Activated naive CD4-positive, alpha-beta T cell treated with anti-CD3 and anti-CD28 coated beads, Interleukin-2, amount 50 U/mL, for 72 hours (primary cell): ENCODE data around the gene RAP1GDS1. TPM values are rescaled to one million over a fixed set of nuclear protein-coding genes. Genes with fewer than 3 reads are reported as not detected.
A peak's percentile ranks its signal among the peaks of the same experiment; 100 is the strongest.
"Not testable (repeated sequence)": the region's sequence is repeated elsewhere in the genome, so short reads cannot be mapped to it uniquely, and the experiment has no call there.

Experiments used
- ATAC-seq, 2 donors: fragments of 150-1000 bp; cut with Tn5 transposase; 2 replicates each; pipeline ENCODE4 v1.10.0; 2021; ENCODE audit warnings: mild to moderate bottlenecking in 2 of 2, moderate library complexity in 2 of 2
- DNase-seq, 2 donors: peaks; one replicate each; pipeline ENCODE4 v3.0.0; 2021 to 2022; ENCODE audit warnings: low spot score in 2 of 2
- H3K27ac Mint-ChIP-seq, 2 donors: one replicate each; pipeline ENCODE4 v1.8.0; 2022; ENCODE audit warnings: mild to moderate bottlenecking in 2 of 2, mixed read lengths in 2 of 2
- H3K36me3 Mint-ChIP-seq, 2 donors: one replicate each; pipeline ENCODE4 v1.8.0; 2022; ENCODE audit warnings: mixed read lengths in 2 of 2
- H3K9me3 Mint-ChIP-seq, 2 donors: one replicate each; pipeline ENCODE4 v1.8.0; 2022; ENCODE audit warnings: mixed read lengths in 2 of 2
- total RNA-seq, 2 donors: library from RNA; stranded (reverse); gene quantifications; one replicate each; pipeline ENCODE4 v1.2.3, GENCODE V29; 2022

The RAP1GDS1 gene
- total RNA-seq, 2 donors from 2014 or later = 41.0 to 58.7 TPM

DNA sequence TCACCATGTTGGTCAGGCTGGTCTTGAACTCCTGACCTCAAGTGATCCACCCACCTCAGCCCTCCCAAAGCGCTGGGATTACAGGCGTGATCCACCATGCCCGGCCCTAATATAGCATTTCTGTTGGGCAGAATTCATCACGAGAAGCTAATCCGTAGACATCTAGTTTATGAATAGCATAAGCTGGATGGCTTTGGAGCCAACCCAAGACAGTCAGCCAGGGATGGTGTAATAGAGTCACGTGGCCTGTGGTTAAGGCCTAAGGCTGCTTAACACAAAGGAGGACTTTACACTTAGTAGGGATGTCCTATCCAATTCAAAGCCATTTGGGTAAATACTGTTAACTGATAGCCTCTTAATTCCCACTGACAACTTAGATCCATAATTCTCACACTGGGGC is 173.6 kb downstream of the RAP1GDS1 start:
- DNase-seq (no peak), ATAC-seq (no peak)
- Mint-ChIP-seq H3K27ac (no peak overlapping the region), H3K36me3 (peaks cover 12 to 14% of the 10 kb centered on the region in 2 donors), H3K9me3 (no peaks in the 10 kb centered on the region)

DNA sequence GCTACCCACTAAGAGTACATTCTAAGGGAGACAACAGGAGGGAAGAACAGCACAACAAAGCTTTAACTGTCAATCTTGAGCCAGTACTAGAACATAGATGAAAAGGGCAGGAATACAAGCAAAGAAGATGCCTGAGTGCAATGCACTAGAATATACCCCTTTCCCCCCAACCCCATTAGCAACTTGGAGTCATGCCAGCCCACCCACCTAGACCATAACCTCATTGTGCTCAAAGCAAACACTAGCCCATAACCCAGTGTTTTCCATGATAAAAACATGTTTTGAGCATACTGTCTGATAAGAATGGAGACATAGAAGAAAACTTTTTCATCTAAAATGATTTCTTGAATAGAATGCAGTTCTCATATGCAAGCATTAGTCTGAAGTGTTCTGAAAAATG is 183.2 kb downstream of the RAP1GDS1 start:
- H3K36me3 Mint-ChIP-seq = peaks cover 11 to 38% of the 10 kb centered on the region in 2 donors
- ATAC-seq (no peak), DNase-seq (no peak)
- no peak overlapping the region for H3K27ac Mint-ChIP-seq
- H3K9me3 Mint-ChIP-seq = peaks cover 0 to 3% of the 10 kb centered on the region in 2 donors

DNA sequence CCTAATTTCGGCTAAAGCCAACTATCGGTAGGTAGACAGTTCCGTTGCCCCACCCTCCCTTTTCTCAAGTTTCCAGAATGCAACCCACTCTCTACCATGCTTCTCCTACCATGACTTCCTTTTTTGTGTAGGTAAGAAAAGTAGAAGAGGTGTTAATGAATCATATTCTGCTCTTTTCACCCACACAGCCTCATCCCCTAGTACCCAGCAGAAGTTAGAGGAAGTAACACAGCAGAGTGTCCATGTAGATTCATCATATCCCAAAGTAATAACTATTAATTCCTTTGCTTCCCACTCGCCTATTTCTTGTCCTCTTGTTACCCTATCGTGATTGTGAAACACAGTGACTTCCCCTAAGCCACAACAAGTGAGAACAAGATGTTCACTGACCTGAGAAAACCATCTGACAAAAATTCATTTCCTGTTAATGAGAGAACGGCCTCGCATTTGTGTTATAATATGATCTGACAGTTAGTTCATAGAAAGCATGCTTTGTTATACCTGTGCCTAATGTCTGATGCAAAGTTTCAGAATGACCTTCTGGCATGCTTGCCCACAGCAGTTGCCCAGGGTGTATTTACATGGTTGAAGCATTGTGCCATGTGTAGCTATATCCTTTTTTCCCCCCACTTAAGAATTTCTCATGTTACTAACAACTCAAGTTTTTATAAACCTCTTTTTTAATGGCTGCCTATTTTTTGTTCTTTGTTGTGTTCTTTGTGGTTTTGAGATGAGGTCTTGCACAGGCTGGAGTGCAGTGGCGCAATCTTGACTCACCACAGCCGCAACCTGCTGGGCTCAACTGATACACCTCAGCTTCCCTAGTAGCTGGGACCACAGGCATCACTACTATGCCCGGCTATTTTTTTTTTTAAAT is 185.6 kb downstream of the RAP1GDS1 start:
- DNase-seq (peak; percentile 35 to 71), ATAC-seq (peak; percentile 91 to 96)
- H3K9me3 Mint-ChIP-seq = peaks cover 0 to 3% of the 10 kb centered on the region in 2 donors
- peaks cover 11 to 24% of the 10 kb centered on the region in 2 donors for H3K36me3 Mint-ChIP-seq
- H3K27ac Mint-ChIP-seq = peak overlapping the region; percentile 82 to 85

DNA sequence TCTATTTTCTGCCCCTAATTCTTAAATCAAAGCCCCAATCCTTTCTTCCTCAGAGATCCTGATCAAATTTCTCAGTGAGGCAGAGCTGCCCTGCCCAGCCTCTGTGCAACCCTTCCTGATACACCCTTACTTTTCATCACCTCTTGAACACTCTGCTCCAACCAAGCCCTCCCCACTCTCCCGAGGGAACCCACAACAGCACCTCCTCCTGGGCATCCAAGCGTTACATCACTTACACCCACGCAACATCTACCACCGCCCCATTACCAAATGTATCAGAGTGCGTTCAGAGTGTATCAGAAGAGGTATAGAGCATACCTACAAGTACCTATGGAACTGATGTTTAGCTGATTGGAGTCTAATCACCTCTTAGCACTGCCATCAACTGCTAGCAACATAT is 186.5 kb downstream of the RAP1GDS1 start:
- ATAC-seq (no peak), DNase-seq (no peak)
- peak overlapping the region; percentile 25 to 85 for H3K27ac Mint-ChIP-seq
- peaks cover 3 to 4% of the 10 kb centered on the region in 2 donors for H3K9me3 Mint-ChIP-seq
- peaks cover 5 to 19% of the 10 kb centered on the region in 2 donors for H3K36me3 Mint-ChIP-seq

DNA sequence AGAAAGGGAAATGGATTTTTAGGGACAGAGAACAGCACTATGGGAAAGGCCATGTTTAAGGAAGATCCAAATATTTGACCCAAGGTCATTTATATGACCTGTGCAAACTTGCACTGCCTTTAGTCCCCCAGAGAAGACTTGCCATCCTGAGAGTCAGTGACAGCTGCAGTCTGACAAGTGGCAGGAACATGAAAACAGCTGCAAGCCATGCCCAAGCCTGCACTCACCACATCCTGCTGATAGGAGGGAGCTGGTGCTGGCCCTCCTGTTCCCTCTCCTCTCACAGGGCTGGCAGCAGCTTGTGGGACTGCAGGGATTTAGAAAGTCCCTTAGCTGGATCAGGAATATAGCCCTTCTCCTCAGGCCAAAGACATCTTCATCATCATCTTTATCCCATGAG is 187.7 kb downstream of the RAP1GDS1 start:
- no peak overlapping the region for H3K27ac Mint-ChIP-seq
- ATAC-seq (no peak), DNase-seq (no peak)
- H3K36me3 Mint-ChIP-seq = peaks cover 0 to 20% of the 10 kb centered on the region in 2 donors
- H3K9me3 Mint-ChIP-seq = peaks cover 3 to 16% of the 10 kb centered on the region in 2 donors

DNA sequence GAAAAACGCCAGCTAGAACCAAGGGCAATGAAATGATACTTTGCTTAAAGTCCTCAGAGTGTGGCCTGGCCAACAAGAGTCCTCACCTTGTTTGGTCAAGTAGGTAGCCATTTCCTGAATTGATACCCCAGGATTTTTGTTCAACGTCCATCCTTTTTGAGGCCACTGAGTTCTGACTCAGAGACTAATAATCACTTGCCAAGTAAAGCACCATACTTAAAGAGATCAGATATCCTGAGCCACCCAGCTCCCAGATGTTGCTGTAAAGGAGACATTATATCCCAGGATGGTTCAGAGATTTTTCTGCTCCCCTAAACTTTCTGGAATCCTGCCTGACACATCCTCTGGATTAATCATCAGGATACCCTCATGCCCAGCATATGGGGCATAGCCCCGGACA is 190.9 kb downstream of the RAP1GDS1 start:
- H3K27ac Mint-ChIP-seq = no peak overlapping the region
- ATAC-seq (no peak), DNase-seq (no peak)
- H3K9me3 Mint-ChIP-seq = peaks cover 3 to 20% of the 10 kb centered on the region in 2 donors
- peaks cover 5 to 27% of the 10 kb centered on the region in 2 donors for H3K36me3 Mint-ChIP-seq

DNA sequence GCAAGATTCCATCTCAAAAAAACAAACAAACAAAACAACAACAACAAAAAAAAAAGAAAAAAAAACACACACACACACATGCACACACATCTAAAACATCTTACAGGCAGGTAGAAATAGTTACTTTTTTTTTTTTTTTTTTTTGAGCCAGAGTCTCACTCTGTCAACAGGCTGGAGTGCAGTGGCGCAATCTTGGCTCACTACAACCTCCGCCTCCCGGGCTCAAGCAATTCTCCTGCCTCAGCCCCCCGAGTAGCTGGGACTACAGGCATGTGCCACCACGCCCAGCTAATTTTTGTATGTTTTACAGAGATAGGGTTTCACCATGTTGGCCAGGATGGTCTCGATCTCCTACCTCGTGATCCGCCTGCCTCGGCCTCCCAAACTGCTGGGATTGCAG is 196.2 kb downstream of the RAP1GDS1 start:
- DNase-seq, ATAC-seq, H3K27ac Mint-ChIP-seq: not testable (repeated sequence)
- peaks cover 3 to 23% of the 10 kb centered on the region in 2 donors for H3K9me3 Mint-ChIP-seq
- peaks cover 5 to 38% of the 10 kb centered on the region in 2 donors for H3K36me3 Mint-ChIP-seq

DNA sequence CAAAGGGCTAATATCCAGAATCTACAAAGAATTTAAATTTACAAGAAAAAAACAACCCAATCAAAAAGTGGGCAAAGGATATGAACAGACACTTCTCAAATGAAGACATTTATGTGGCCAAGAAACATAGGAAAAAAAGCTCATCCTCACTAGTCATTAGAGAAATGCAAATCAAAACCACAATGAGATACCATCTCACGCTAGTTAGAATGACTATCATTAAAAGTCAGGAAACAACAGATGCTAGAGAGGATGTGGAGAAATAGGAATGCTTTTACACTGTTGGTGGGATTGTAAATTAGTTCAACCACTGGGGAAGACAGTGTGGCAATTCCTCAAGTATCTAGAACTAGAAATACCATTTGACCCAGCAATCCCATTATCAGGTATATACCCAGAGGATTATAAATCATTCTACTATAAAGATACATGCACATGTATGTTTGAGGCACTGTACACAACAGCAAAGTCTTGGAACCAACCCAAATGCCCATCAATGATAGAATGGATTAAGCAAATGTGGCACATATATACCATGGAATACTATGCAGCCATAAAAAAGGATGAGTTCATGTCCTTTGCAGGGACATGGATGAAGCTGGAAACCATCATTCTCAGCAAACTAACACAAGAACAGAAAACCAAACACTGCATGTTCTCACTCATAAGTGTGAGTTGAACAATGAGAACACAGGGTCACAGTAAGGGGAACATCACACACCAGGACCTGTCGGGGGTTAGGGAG is 200.1 kb downstream of the RAP1GDS1 start:
- not testable (repeated sequence) for DNase-seq, ATAC-seq, H3K27ac Mint-ChIP-seq
- Mint-ChIP-seq H3K9me3 (peaks cover 3 to 13% of the 10 kb centered on the region in 2 donors), H3K36me3 (peaks cover 5 to 16% of the 10 kb centered on the region in 2 donors)

DNA sequence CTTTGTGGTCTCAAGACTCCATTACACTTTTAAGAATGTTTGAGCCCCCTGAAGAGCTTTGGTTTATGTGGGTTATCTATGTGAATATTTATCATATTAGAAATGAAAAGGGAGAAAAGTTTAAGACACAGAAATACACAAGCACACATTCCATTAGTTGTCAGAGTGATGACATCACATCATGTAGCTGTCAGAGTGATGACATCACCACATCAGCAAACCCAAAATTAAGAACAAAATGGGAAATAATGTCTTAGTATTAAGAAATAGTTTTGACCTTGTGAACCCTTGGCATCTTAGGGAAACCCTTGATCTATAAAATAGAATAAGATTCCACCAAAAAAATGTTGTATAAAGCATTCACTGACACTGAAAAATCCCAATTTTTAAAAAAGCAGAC is 201.3 kb downstream of the RAP1GDS1 start:
- Mint-ChIP-seq H3K9me3 (peaks cover 0 to 8% of the 10 kb centered on the region in 2 donors), H3K27ac (no peak overlapping the region), H3K36me3 (peaks cover 0 to 10% of the 10 kb centered on the region in 2 donors)
- ATAC-seq (no peak), DNase-seq (no peak)

DNA sequence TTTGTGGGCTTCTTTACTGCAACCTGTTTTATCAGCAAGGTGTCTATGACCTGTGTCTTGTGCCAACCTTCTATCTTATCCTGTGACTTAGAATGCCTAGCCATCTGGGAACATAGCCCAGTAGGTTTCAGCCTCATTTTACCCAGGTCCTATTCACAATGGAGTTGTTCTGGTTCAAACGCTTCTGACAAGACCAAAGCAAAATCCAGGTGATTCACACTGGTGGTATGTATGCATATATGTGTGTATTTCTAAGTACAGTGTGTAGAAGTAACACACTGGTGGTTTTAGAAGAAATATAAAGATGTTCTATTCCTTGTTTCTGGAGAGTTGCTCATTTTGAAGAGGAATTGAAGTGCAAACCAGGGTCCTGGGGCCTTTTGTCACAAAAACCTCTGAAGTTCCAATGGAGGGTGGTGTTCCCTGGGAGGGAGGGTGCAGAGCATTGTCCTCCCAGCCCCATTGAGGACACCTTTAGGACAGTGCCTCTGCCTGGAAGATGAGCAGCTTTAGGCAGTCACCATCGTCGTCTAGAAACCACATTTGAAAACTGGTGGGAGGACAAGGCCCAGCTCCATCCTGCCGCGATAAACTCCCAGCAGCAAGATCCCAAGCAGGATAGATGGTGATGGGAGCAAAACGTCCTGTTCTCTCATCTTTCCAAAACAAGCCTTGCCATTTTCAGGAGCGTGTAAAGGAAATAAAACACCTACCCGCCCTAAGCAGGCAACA is 205.8 kb downstream of the RAP1GDS1 start:
- ATAC-seq (peak; percentile 9 to 22), DNase-seq (no peak)
- H3K27ac Mint-ChIP-seq = no peak overlapping the region
- peaks cover 0 to 5% of the 10 kb centered on the region in 2 donors for H3K9me3 Mint-ChIP-seq
- H3K36me3 Mint-ChIP-seq = peaks cover 13 to 23% of the 10 kb centered on the region in 2 donors

DNA sequence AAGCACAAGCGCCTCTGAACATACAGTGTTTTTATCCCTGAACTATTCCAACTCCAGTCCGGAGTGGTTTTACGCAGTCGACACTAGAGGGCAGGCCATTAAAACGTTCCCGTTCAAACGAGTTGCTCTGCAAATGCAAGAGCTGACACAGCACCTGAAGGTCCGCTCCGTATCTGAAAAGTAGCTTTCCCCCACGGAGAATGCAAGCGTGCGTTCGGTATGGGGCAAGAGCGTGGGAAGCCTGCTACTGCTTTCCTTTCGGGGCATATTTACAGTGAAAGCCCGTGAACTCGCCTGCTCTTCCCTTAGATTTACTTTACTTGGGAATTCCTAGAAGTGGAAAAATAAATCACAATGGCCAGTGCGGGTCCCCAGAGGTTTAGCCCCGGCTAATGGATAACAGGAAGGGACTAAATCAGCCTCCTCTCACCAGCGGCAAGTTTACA is 206.5 kb downstream of the RAP1GDS1 start:
- DNase-seq = peak; percentile 63 to 74
- H3K36me3 Mint-ChIP-seq = peaks cover 19 to 26% of the 10 kb centered on the region in 2 donors
- peak; percentile 88 to 94 for ATAC-seq
- H3K27ac Mint-ChIP-seq = peak overlapping the region in 1 of 2 donors; percentile 15
- H3K9me3 Mint-ChIP-seq = peaks cover 0 to 3% of the 10 kb centered on the region in 2 donors

DNA sequence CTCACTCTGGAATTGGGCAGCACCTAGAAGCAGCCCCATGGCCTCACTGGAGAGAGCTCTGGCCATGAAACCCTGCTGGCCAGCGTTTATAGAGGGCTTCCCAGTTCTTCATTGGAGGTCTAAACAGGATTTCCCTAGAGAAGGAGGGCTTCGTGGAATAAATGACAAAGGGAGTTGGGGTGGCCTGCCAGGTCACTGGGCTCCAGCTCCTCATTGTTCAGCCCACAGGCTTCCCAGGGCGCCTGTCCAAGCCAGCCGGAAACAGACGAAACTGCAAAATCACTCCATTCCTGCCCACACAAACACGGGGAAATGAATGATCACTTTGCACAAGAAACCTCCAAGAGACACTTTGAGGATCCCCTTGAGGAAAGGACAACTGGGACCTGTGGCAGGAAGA is 207.5 kb downstream of the RAP1GDS1 start:
- no peak for DNase-seq
- no peak overlapping the region for H3K27ac Mint-ChIP-seq
- ATAC-seq = no peak
- H3K9me3 Mint-ChIP-seq = peaks cover 0 to 3% of the 10 kb centered on the region in 2 donors
- H3K36me3 Mint-ChIP-seq = peaks cover 23 to 35% of the 10 kb centered on the region in 2 donors

DNA sequence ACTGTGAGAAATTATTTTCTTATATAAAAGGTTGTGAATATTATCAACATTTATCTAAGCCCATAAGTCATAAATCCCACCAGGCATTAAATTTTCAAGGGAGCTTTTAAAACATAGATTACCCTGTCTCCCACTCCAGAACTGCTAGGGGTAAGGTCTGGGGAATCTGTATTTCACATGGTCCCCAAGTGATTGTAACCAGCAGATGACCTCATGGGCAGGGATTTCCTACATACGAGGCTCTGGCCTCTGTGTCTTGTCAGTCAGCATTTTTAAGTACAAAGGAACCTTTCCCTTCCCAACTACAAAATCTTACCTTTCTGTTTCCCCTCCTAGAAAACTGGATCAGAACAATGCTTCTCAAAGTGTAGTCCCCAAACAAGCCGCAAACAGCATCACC is 208.6 kb downstream of the RAP1GDS1 start:
- peaks cover 0 to 3% of the 10 kb centered on the region in 2 donors for H3K9me3 Mint-ChIP-seq
- H3K36me3 Mint-ChIP-seq = peaks cover 23 to 45% of the 10 kb centered on the region in 2 donors
- H3K27ac Mint-ChIP-seq = no peak overlapping the region
- ATAC-seq (no peak), DNase-seq (no peak)

DNA sequence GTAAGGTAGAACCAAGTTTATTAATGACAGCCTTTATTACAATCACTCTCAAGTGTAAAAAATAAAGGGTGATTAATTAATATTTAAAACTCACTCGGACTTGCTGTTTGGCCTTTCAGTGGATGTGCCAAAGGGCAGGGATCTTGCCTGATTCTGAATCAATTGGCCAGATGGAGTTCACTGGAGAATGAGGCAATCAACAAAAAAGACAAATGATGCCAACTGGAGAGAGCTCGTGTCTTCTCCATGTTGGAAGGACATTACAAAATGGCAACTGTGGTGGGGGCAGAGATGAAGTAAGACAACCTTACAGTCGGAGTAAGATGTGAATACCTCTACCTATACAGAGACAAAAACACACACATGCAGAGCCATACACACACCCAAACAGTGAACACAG is 209.2 kb downstream of the RAP1GDS1 start:
- Mint-ChIP-seq H3K27ac (no peak overlapping the region), H3K9me3 (no peaks in the 10 kb centered on the region), H3K36me3 (peaks cover 23 to 51% of the 10 kb centered on the region in 2 donors)
- ATAC-seq = no peak
- no peak for DNase-seq

DNA sequence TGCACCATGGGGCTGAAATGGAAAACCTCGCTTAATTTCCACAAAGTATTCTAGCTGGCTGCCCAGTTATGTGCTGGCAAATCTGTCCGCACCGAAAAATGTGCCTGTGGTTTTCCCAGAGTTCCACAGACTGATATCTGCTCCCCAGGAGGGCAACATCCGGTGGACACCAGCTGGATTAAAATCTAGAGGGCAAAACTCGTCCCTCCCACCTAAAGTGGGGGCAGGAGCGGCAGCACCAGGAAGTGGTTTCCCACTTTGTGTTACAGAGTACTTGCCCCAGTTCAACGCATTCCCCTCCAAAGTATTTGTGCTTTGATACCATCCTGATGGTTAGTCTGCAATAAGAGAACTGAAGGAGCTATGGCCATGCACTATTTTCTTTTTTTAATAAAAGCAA is 209.6 kb downstream of the RAP1GDS1 start:
- no peak overlapping the region for H3K27ac Mint-ChIP-seq
- H3K36me3 Mint-ChIP-seq = peaks cover 23 to 54% of the 10 kb centered on the region in 2 donors
- DNase-seq (no peak), ATAC-seq (no peak)
- H3K9me3 Mint-ChIP-seq = no peaks in the 10 kb centered on the region

DNA sequence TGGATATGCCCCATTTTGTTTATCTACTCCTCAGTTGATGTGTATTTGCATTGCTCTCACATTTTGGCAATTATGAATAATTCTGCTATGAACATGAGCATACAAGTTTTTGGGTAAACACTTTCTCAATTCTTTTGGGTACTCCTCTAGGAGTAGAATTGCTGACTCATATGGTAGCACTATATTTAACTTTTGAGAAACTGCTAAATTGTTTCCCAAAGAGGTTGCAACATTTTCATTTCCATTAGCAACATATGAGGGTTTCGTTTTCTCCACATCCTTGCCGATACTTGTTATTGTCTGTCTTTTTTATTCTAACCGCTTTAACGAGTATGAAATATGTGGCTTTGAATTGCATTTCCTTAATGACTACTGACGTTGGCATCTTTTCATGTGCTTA is 211.9 kb downstream of the RAP1GDS1 start:
- H3K9me3 Mint-ChIP-seq = no peaks in the 10 kb centered on the region
- no peak for ATAC-seq
- no peak for DNase-seq
- peaks cover 23 to 71% of the 10 kb centered on the region in 2 donors for H3K36me3 Mint-ChIP-seq
- no peak overlapping the region for H3K27ac Mint-ChIP-seq
